GM12878 (cell line): ENCODE measurements around the gene COL27A1. TPM values are rescaled to one million over a fixed set of nuclear protein-coding genes. Genes with fewer than 3 reads are reported as not detected.

Source experiments
- ATAC-seq: fragments of 200-7000 bp; cut with Tn5 transposase; 3 replicates; pipeline ENCODE4 v1.9.1; 2020; ENCODE audit warnings: mild to moderate bottlenecking, moderate library complexity
- BruUV-seq: library from RNA; stranded (reverse); fragments of 400-500 nt; replicated peaks from 2 replicates; lab custom pipeline; 2021; lab: Mats Ljungman, UMichigan
- CTCF ChIA-PET: fragments of 300-600 bp; sonication (Branson Sonifier 250); formaldehyde crosslinking; extraction: SDS; loops from one replicate; lab custom pipeline; 2021; ENCODE audit warnings: inconsistent platforms; lab: Yijun Ruan, JAX
- POLR2A ChIA-PET: fragments of 350-600 bp; formaldehyde crosslinking; extraction: SDS; loops from one replicate; lab custom pipeline; 2021; ENCODE audit warnings: inconsistent platforms; lab: Charles Lee
- RAD21 ChIA-PET: fragments of 300-600 bp; sonication (Branson Sonifier 250); formaldehyde crosslinking; loops from one replicate; lab custom pipeline; 2023; ENCODE audit warnings: antibody characterized with exemption; ENCODE audit not compliant: unreplicated experiment; lab: Charles Lee
- SMC1A ChIA-PET: fragments of 300-600 bp; sonication (Branson Sonifier 250); formaldehyde crosslinking; loops from one replicate; lab custom pipeline; 2023; ENCODE audit not compliant: unreplicated experiment, uncharacterized antibody; lab: Charles Lee
- DNase-seq: peaks from one replicate; pipeline ENCODE4 v3.0.0-alpha.2; 2011; ENCODE audit warnings: low read depth, low spot score
- FAIRE-seq: peaks from 3 replicates; lab custom pipeline; 2011; peaks lifted over from hg19 to GRCh38; lab: Jason Lieb, UNC
- H2AFZ ChIP-seq: 2 replicates; pipeline ENCODE4 v1.6.0; 2011; ENCODE audit warnings: low read depth, low read length, control low read depth; ENCODE audit not compliant: control insufficient read depth
- H3K27ac ChIP-seq: 2 replicates; pipeline ENCODE4 v1.5.1; 2011; ENCODE audit warnings: control low read depth; ENCODE audit not compliant: control insufficient read depth, insufficient read depth
- H3K27me3 ChIP-seq, 2 experiments: replicated peaks in 1 of 2; 2 replicates each; pipeline versions ENCODE4 v1.6.0 to v1.6.1; 2011; ENCODE audit warnings: low read length in 1 of 2; ENCODE audit not compliant: control insufficient read depth in 2 of 2, insufficient read depth in 2 of 2
- H3K36me3 ChIP-seq, 2 experiments: 2 replicates each; pipeline ENCODE4 v1.5.1; 2011; ENCODE audit warnings: low read length in 1 of 2; ENCODE audit not compliant: control insufficient read depth in 2 of 2, insufficient read depth in 2 of 2
- H3K4me1 ChIP-seq: 2 replicates; pipeline ENCODE4 v1.6.1; 2011; ENCODE audit warnings: mild to moderate bottlenecking, low read length, moderate library complexity, mixed read lengths; ENCODE audit not compliant: control insufficient read depth, insufficient read depth
- H3K4me2 ChIP-seq: 2 replicates; pipeline ENCODE4 v1.6.0; 2011; ENCODE audit warnings: control low read depth; ENCODE audit not compliant: control insufficient read depth, insufficient read depth
- H3K4me3 ChIP-seq: fragments of 200-600 bp; sonication (generic); 2 replicates; pipeline ENCODE4 v1.5.1; 2016
- H3K79me2 ChIP-seq: 2 replicates; pipeline ENCODE4 v1.6.0; 2011; ENCODE audit warnings: low read length; ENCODE audit not compliant: control insufficient read depth, insufficient read depth
- H3K9ac ChIP-seq: 2 replicates; pipeline ENCODE4 v1.8.0; 2011; ENCODE audit warnings: low read length, control low read depth, mixed read lengths; ENCODE audit not compliant: control insufficient read depth, insufficient read depth
- H3K9me3 ChIP-seq: replicated peaks from 3 replicates; pipeline ENCODE4 v1.5.1; 2011; ENCODE audit warnings: mild to moderate bottlenecking, low read length; ENCODE audit not compliant: control insufficient read depth, insufficient read depth
- H4K20me1 ChIP-seq: 2 replicates; pipeline ENCODE4 v1.6.0; 2011; ENCODE audit not compliant: control insufficient read depth, insufficient read depth
- CBFB ChIP-seq: IDR thresholded peaks from 2 replicates; pipeline ENCODE4 v1.6.1; 2016; ENCODE audit warnings: antibody characterized with exemption, low read depth
- MEF2B ChIP-seq: fragments of 450-650 bp; IDR thresholded peaks from 2 replicates; pipeline ENCODE4 v1.6.1; 2018; ENCODE audit warnings: mild to moderate bottlenecking, moderate library complexity; ENCODE audit not compliant: partially characterized antibody, poor library complexity, severe bottlenecking
- MTA2 ChIP-seq: fragments of 450-650 bp; IDR thresholded peaks from 2 replicates; pipeline ENCODE4 v1.6.1; 2016; ENCODE audit warnings: low read depth, mild to moderate bottlenecking, moderate library complexity
- NRF1 ChIP-seq: conservative IDR thresholded peaks from 2 replicates; pipeline ENCODE4 v1.6.1; 2011; ENCODE audit warnings: mild to moderate bottlenecking, low read depth, low read length, improper control_type of control experiment
- POLR2A ChIP-seq: IDR thresholded peaks from 2 replicates; pipeline ENCODE4 v1.6.1; 2011; ENCODE audit warnings: low read depth, mild to moderate bottlenecking, low read length
- SUZ12 ChIP-seq: fragments of 200-600 bp; sonication (generic); IDR thresholded peaks from one replicate; pipeline ENCODE4 v1.6.1; 2018; ENCODE audit warnings: antibody characterized with exemption, mild to moderate bottlenecking; ENCODE audit not compliant: unreplicated experiment
- YBX1 ChIP-seq: fragments of 450-650 bp; IDR thresholded peaks from 2 replicates; pipeline ENCODE4 v1.6.1; 2016; ENCODE audit warnings: antibody characterized with exemption
- ZNF687 ChIP-seq: fragments of 450-650 bp; IDR thresholded peaks from 2 replicates; pipeline ENCODE4 v1.6.1; 2017; ENCODE audit warnings: mild to moderate bottlenecking, moderate library complexity
- WGBS: methylation state at CpG from one replicate; pipeline ENCODE4 v1.1.6; 2016; ENCODE audit warnings: low lambda C conversion rate; ENCODE audit not compliant: insufficient replicate concordance, insufficient coverage; ENCODE audit errors: missing lambda C conversion rate; 5-methylcytosine and 5-hydroxymethylcytosine counted together
- in situ Hi-C: fragments of 300-500 bp; cut with MboI; formaldehyde crosslinking; loops from 9 replicates; pipeline ENCODE4 v1.14.3; 2018; ENCODE audit warnings: mixed read lengths
- intact Hi-C: fragments of 100-400 bp; cut with micrococcal nuclease; formaldehyde crosslinking; loops from one replicate; pipeline ENCODE4 v1.14.2; 2022; ENCODE audit not compliant: unreplicated experiment
- polyA plus RNA-seq, 11 experiments: library from polyadenylated mRNA; depleted of rRNA in 4 of 11; unstranded in 6 of 11; stranded (reverse) in 5 of 11; fragments of >200 nt; fragmentation: Nextera tagmentation in 4 of 11; fragmentation: Illumina TruSeq in 1 of 11; extraction: Ambion mirVana in 4 of 11; extraction: Trizol in 1 of 11; gene quantifications; 1 replicate in 1 of 11; 2 replicates in 10 of 11; pipeline versions ENCODE4 v1.2.1 to v1.2.3, GENCODE V29; 2011 to 2016; ENCODE audit warnings: inconsistent platforms in 2 of 11, missing spikeins in 2 of 11, low read depth in 1 of 11
- total RNA-seq, 4 experiments: library from RNA; depleted of rRNA in 3 of 4; stranded (reverse); fragments of >200 nt in 3 of 4; fragmentation: Illumina TruSeq in 1 of 4; extraction: Trizol in 1 of 4; gene quantifications; 2 replicates each; pipeline versions ENCODE4 v1.2.1 to v1.2.3, GENCODE V29; 2013 to 2021

COL27A1 gene
- total and polyA plus RNA-seq, 10 of the 15 experiments (the other 5 are each of a cell fraction or from before 2014, with no cell fraction given): 0.10 TPM; not detected in 9

DNA sequence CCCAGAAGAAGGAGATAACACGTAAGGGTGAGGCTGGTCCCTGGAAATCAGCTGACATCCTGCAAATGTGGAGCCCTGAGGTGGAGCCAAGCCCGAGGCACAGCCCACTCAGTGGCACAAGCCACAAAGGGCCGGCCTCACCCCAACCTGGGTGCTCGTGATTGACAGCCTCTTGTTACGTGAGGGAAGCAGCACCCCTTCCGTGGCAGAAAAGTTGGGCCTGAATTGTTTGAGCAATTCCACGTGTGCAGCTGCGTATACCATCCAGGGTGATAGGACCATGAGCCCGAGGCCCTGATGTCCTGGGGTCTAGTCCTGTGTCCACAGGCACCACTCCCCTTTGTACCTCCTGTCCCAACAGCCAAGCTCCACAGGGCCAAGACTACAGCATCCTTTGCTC lies 179.2 kb downstream of the COL27A1 start:
- no peak overlapping the region for H3K4me2 ChIP-seq
- peaks cover 24 to 30% of the 10 kb centered on the region in 2 experiments for H3K36me3 ChIP-seq
- ChIA-PET SMC1A (no interaction called here), CTCF (interaction anchor here (1.2 kb wide), 1 partner anchor 71 kb away, joined by 3 read pairs; no protein-coding TSS in a partner anchor), POLR2A (no interaction called here), RAD21 (no interaction called here)
- no peaks in the 10 kb centered on the region for H3K79me2 ChIP-seq
- H3K9me3 ChIP-seq: peaks cover 3% of the 10 kb centered on the region; the same call in 2 of the 3 replicates
- no peak overlapping the region for H3K27ac ChIP-seq
- peaks cover 6% of the 10 kb centered on the region; the same call in 1 of the 2 replicates for H3K4me1 ChIP-seq
- DNase-seq (no peak), ATAC-seq (no peak), FAIRE-seq (no peak)
- no peaks in the 10 kb centered on the region for H3K27me3 ChIP-seq
- no peak overlapping the region for H2AFZ ChIP-seq
- TF ChIP-seq NRF1: no peak
- TF ChIP-seq ZNF687: no peak
- TF ChIP-seq CBFB: no peak
- no peak for TF ChIP-seq MTA2
- TF ChIP-seq SUZ12: no peak
- TF ChIP-seq YBX1: no peak
- peak; percentile 56 for TF ChIP-seq POLR2A
- TF ChIP-seq MEF2B: no peak
- no peak overlapping the region for H3K9ac ChIP-seq
- in situ Hi-C loops: no loop called here
- BruUV-seq: no TSS peak
- H3K4me3 ChIP-seq: no peak overlapping the region
- intact Hi-C loops: no loop called here
- 89% methylated on average over 9 of the region's 9 CpGs for WGBS
- 0 out of 2 replicates have a peak, but pooled peaks cover 4% of the 10 kb centered on the region for H4K20me1 ChIP-seq
